Right forelimb (tissue), 1 donor: ENCODE data around the gene CERT1.

Experiments
- DNase-seq: peaks from one replicate; pipeline ENCODE4 v3.0.0-alpha.2; 2018

CERT1 gene

DNA sequence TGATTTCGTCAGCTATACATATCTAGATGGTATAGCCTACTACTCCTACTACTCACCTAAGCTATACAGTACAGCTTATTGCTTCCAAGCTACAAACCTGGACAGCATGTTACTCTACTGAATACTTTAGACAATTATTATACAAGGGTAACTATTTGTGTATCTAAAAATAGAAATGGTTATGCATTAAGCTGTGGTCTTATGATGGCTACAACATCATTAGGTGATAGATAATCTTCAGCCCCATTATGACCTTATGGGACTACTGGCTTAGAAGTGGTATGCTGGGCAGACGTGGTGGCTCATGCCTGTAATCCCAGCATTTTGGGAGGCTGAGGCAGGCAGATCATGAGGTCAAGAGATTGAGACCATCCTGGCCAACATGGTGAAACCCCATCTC lies 40.2 kb downstream of the CERT1 start:
- no peak for DNase-seq

DNA sequence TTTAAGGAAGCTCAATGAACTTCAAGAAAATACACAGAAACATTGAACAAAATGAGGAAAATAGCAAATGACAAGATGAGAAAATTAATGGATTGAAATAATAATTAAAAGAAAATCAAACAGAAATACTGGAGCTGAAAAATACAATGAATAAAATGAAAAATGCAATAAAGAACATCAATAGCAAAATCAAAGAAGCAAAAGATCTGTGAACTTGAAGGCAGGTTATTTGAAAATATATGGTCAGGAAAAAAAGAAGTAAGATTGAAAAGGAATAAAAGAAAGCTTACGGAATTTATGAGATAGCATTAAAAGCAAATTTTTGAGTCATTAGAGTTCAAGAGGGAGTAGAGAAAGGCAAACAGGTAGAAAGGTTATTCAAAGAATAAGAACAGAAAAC lies 42.4 kb downstream of the CERT1 start:
- no peak for DNase-seq

- DNase-seq, result no peak
Observed at GRCh38 chr5:75468593-75468992, 42.8 kb downstream of the CERT1 start.

DNA sequence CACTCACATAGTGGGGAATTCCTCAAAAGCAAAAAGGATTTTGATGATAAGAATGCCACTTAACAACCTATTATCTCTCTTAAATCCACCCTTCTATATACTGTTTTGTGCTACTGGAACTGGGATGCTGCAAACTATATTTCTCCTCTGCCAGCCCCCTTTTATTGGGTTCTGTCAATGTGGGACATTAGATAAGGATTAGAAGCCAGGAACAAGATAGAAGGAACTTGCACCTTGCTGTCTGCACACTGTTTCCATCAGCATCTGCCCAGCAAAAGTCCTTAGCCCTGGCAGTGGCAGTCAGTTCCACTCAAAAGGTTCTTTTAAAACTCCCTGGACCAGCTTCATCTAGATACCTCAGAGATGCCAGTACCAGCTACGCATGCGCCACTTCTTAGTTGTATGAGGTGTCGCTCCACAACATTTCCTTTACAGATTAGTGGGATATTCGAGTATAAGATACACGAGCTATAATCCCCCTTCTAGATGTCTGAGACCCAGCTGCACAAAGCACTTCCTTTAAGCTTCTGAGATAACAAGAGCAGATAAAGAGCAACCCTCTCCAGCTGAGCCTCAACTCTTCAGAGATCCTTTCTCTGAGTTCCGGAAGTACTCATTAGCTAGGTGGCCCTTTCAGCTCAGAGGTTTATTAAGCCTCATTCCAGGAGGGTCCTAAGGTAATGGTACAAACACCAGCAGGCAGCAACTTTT lies 45.3 kb downstream of the CERT1 start:
- DNase-seq, result no peak

DNA sequence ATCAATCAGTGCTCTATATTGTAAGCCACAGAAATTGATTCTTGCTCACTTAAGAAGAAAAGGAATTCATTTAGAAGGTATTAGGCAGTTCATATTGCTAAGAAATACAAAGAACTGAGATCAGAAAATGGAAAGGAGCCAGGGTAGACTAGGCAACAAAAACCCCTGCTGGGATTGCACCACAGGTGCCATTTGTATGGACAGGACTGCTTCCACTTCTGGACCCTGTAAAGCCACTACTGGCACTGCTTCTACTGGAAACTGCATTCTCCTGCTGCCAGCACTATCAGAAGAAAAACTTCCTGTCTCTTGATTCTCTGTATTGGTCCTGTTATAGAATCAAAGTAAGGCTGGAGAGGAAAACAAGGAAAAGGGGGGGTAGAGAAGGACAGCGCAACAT lies 45.9 kb downstream of the CERT1 start:
- no peak for DNase-seq

DNA sequence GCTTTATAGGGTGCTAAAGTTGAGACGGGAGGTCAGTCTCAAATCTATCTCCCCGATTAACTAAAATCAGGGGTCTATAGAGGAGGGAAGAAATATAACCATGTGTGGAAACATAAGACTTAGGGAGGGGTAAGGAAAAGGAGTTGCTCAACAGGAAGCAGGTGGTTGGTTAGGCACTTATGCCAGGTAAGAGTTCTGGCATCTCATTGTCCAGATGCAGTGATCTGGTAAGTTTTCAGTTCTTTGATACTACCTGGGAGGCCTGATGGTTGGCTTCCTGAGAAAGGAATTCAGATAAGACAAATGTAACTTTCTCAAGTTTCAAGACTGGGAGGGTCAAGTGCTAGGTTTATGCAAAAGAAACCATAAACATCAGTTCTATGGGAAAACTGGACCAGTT lies 47.7 kb downstream of the CERT1 start:
- no peak for DNase-seq

DNA sequence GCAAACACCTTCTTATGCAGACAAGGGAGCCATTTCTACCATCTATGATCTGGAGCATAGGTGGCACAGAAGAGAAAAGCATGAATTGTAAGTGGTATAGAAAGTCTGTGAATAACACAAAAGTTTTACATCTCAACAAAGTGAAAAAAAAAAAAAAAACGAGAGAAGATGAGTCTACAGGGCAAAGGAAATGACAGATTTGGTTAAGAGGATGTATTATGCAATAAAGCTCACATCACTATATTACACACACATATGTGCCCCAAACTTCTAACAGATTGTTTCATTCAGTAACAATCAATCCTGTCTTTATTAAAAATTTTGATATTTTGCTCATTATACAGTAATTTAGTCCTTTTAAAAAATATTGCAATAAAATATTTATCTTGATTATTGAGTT lies 49.8 kb downstream of the CERT1 start:
- no peak for DNase-seq

DNA sequence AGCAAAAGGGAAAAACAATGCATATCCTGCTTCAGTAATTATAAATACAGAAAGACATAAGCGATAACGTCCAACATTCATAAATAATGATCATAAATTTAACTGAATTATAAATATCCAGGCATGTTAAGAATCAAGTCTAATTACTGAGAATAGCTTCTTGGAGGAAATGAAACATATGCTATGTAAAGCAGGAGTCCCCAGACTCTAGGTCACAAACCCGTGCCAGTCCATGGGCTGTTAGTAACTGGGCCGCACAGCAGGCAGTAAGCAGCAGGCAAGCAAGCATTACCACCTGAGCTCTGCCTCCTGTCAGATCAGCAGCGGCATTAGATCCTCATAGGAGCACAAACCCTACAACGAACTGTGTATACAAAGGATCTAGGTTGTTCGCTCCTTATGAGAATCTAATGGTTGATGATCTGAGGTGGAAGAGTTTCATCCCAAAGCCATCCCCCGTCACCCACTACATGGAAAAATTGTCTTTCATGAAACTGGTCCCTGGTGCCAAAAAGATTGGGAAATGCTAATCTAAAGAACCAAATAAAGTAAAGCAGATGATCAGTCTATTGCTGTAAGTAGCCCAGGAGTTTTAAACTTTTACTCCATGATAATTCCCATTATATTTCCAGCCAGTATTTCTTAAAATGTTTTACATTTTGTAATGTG lies 50.4 kb downstream of the CERT1 start:
- no peak for DNase-seq

DNA sequence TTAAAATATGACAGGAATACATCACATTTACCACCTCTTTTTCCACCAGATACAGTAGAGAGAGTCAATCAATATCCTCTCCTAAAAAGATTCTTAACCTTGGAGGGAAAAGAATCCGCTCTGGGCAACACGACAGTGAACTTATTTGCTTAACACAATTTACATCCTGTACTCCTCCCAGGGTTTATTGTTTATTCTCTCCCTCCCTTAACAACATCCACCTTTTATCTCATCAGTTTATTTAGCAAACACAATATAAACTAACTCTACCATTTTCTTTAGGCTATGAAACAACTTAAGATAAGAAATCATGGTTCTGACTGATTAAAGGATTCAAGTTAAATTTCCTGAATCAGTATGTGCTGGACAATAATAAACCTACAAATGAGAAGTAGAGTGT lies 50.9 kb downstream of the CERT1 start:
- DNase-seq, result no peak

- DNase-seq, result no peak
Observed at GRCh38 chr5:75457691-75458090, 53.7 kb downstream of the CERT1 start.

DNA sequence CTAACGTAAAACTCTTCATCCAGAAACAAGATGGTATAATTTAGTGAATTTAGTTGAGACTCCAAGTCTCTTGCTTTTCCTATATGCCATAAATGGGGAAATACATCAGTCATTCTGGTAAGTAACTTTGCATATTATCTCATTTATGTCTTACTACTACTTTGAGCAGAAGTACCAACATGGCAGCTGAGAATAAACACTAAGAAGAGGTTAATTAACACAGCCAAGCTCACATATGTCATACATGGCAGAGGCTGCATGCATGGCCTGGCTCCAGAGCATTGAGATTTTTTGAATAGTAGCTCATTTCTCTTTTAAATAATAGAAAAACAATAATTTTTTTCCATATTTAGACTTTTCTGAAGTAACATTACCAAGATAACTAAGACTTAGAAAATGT lies 54.3 kb downstream of the CERT1 start:
- DNase-seq, result no peak

DNA sequence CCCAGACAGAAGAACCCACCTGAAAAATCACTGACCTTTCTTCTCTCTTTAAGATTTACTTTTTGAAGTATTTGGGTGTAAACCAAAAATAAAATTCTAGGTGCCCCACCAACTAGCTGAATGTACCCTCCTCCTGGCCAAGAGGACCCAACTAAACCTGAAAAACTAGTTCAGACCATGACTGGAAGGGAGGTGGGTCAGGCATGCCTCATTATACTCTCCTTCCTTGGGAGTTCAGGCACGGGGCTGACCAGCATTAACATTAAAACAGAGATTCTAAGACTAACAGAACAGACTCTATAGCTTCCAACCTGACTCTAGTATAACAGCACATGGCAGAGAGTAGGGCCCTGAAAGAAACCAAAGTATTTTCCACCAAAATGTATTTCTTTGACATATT lies 61.4 kb downstream of the CERT1 start:
- DNase-seq, result no peak

DNA sequence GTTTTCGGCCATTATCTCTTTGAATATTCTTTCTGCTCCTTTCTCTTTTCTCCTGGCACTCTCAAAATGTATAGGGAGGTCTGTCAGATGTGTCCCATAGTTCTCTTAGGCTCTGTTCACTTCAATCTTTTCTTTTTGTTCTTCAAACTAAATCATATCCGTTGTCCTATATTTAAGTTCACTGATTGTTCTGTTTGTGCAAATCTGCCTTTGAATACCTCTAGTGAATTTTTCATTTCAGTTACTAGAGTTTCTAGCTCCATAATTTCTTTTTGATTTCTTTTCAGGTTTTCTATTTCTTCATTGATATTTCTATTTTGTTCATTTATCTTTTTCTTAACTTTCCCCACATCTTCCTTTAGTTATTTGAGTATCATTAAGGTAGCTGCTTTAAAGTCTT lies 65.4 kb downstream of the CERT1 start:
- no peak for DNase-seq

DNA sequence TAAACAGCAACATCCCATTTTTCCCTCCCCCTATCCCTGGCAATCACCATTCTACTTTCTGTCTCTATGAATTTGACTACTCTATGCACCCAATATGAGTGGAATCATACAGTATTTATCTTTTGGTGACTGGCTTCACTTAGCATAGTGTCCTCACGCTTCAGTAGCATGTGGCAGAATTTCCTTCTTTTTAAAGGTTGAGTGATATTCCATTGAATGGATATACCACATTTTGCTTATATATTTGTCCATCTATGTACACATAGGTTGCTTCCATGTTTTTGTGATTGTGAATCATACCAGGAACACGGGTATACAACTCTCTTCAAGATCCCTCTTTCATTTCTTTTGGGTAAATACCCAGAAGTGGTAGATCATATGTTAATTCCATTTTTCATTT lies 69.9 kb downstream of the CERT1 start:
- no peak for DNase-seq

GRCh38 chr5:75439276-75439675 lies 72.2 kb downstream of the CERT1 start:
- DNase-seq, result no peak

DNA sequence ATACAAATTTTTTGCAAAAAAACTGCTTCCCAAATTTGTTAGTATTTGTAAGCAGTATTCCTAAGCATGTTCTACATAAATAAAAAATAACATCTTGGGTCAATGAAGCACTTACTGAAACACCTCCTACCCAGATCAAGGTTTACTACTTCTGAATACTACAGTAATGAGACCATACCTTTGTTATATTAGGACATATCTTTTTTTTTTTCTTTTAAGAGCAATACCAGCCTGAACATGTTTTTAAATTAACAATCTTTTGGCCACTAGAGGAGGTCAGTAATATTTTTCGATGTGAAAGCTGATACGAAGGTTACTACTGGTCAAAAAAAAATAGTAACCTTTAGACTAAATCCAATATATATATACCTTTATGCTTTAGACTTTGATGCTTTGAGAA lies 72.7 kb downstream of the CERT1 start:
- DNase-seq, result no peak

DNA sequence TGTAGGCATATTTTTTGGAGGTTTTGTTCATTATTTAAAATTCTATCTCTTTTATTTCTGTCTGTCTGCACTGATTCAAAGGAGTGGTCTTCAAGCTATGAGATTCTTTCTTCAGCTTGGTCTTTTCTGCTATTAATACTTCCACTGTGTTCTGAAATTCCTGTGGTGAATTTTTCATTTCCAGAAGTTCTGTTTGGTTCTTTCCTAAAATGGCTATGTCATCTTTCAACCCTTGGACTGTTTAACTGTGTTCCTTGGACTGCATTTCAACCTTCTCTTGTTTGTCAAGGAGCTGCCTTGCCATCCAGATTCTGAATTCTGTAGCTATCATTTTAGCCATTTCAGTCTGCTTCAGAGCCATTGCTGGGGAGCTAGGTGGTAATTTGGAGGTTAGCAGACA lies 76.3 kb downstream of the CERT1 start:
- no peak for DNase-seq

DNA sequence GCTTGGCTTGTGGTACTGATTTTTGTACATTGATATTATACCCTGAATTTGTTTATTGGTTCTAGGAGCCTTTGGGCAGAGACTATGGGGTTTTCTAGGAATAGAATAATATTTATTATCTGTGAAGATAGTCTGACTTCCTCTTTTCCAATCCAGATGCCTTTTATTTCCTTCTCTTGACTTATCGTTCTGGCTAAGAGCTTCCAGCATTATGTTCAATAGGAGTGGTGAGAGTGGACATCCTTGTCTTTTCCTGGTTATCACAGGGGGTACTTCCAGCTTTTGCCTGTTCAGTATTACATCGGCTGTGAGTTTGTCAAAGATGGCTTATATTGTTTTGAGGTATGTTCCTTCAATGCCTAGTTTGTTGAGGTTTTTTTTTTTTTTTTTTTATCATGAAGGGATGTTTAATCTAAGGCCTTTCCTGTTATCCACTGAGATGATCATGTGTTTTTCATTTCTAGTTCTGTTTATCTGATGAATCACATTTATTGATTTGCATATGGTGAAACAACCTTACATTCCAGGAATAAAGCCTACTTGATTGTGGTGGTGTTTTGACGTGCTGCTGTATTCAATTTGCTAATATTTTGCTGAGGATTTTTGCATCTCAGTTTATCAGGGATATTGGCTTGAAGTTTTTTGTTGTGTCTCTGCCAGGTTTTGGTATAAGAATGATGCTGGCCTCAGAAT lies 77.5 kb downstream of the CERT1 start:
- DNase-seq, result no peak

DNA sequence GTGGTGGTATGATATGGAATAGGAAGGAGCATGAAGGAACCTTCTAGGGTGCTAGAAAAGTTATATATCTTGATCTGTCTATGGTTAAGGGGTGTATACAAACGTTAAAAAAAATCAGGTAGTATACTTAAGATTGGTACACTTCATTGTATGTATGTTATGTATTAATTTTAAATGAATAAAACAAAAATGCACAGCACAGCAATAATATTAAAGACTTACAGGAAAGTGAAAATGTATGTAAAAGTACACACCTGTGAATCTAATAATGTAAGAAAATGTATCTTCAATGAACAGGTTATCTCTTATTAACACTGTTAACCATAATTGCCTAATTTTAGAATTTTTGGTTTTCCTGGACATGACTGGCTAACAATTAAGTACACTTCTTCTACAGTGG lies 97.2 kb downstream of the CERT1 start:
- no peak for DNase-seq

DNA sequence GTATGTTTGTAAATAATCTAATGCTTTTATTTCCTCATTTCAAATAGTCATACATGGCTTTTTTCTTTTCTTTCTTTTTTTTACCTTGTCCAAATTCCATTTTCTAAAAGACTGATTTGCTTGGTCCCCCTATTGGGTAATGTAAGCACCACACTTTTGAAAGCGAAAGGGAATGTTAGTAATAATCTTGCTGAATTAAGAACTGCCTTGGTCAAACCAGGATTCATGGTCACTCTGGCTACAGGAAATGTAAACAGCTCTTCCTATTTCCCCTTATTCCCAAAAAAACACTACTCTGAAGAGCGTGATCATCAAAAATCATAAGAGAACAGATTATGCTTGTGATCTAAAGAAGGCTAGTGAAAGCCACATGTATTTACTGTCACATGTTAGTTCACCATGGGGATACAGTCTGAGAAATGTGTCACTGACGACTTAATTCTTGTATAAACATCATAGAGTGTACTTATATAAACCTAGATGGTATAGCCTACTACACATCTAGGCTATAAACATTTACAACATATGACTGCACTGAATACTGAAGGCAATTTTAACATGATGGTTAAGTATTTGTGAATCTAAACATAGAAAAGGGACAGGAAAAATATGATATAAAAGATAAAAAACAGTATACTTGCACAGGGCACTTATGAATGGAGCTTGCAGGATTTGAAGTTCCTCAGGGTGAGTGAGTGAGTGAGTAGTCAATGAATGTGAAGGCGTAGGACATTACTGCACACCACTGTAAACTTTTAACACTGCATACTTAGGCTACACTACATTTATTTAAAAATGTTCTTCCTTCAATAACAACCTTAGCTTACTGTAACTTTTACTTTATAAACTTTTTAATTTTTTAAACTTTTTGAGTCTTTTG lies 99.1 kb downstream of the CERT1 start:
- no peak for DNase-seq

- DNase-seq, result no peak
Observed at GRCh38 chr5:75405296-75405695, 106.1 kb downstream of the CERT1 start.

- no peak for DNase-seq
Observed at GRCh38 chr5:75395277-75395676, 116.2 kb downstream of the CERT1 start.

DNA sequence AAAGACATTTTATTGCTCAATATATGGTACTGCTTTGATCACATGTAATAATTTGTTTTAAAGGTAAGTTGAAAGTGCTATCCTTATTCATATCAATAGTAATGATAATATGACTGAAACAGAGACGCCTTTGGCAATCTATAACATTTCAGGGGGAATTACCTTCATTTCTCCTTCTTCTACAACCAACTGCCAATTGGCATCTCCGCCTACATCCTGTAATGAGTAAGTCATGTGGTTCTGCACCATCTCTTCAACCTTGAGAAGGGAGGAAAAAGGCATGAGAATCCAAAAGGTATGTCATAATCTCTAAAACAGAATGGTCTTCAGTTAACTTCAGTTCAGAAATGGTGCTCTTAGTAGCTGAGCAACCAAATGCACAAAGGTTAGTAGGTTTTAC lies 122.0 kb downstream of the CERT1 start:
- DNase-seq, result no peak
